IMR-90 (cell line): ENCODE data around the gene GOLGA1. TPM values are rescaled to one million over a fixed set of nuclear protein-coding genes. Genes with fewer than 3 reads are reported as not detected.

ENCODE experiments used
- ATAC-seq: fragments of 200-7000 bp; cut with Tn5 transposase; 2 replicates; pipeline ENCODE4 v1.9.1; 2020; ENCODE audit warnings: low read depth, mild to moderate bottlenecking, moderate library complexity
- BruUV-seq: library from RNA; stranded (reverse); fragments of 400-500 nt; replicated peaks from 2 replicates; lab custom pipeline; 2021; lab: Mats Ljungman, UMichigan
- CTCF ChIA-PET: fragments of 300-600 bp; formaldehyde crosslinking; extraction: SDS; loops from one replicate; lab custom pipeline; 2021; ENCODE audit warnings: antibody characterized with exemption; lab: Yijun Ruan, JAX
- POLR2A ChIA-PET: fragments of 300-600 bp; sonication (Branson Sonifier 250); formaldehyde crosslinking; loops from one replicate; lab custom pipeline; 2022; ENCODE audit warnings: antibody characterized with exemption; ENCODE audit not compliant: unreplicated experiment; lab: Charles Lee
- DNase-seq: peaks from one replicate; pipeline ENCODE4 v3.0.0; 2013
- H2AFZ ChIP-seq: replicated peaks from 2 replicates; pipeline ENCODE3; 2013; ENCODE audit warnings: low read length, mild to moderate bottlenecking; ENCODE audit not compliant: poor library complexity
- H2AK5ac ChIP-seq: 2 replicates; pipeline ENCODE4 v1.6.1; 2013; ENCODE audit warnings: low read depth, low read length, inconsistent platforms
- H2AK9ac ChIP-seq: replicated peaks from 2 replicates; pipeline ENCODE3; 2013; ENCODE audit warnings: mild to moderate bottlenecking, low read depth, low read length, moderate library complexity; ENCODE audit not compliant: poor library complexity
- H2BK120ac ChIP-seq: 2 replicates; pipeline ENCODE4 v1.6.1; 2013; ENCODE audit warnings: low read depth, low read length, inconsistent platforms
- H2BK15ac ChIP-seq: 3 replicates; pipeline ENCODE4 v1.6.1; 2013; ENCODE audit warnings: low read depth, low read length, inconsistent platforms
- H2BK20ac ChIP-seq: 2 replicates; pipeline ENCODE4 v1.6.1; 2013; ENCODE audit warnings: low read depth, mild to moderate bottlenecking, inconsistent platforms, low read length, moderate library complexity
- H2BK5ac ChIP-seq: 2 replicates; pipeline ENCODE4 v1.6.1; 2013; ENCODE audit warnings: mild to moderate bottlenecking, low read depth, low read length, inconsistent platforms; ENCODE audit not compliant: poor library complexity, severe bottlenecking
- H3K14ac ChIP-seq: replicated peaks from 2 replicates; pipeline ENCODE4 v1.6.1; 2013; ENCODE audit warnings: low read depth, low read length, inconsistent platforms
- H3K18ac ChIP-seq: 2 replicates; pipeline ENCODE4 v1.6.1; 2013; ENCODE audit warnings: low read depth, low read length, control low read depth
- H3K23ac ChIP-seq: 2 replicates; pipeline ENCODE4 v1.6.1; 2013; ENCODE audit warnings: low read depth, low read length, inconsistent platforms
- H3K27ac ChIP-seq: 2 replicates; pipeline ENCODE4 v1.5.1; 2013; ENCODE audit warnings: mild to moderate bottlenecking, control low read depth, low read length; ENCODE audit not compliant: insufficient read depth
- H3K27me3 ChIP-seq: 2 replicates; pipeline ENCODE4 v1.6.1; 2013; ENCODE audit warnings: low read length; ENCODE audit not compliant: control insufficient read depth, insufficient read depth
- H3K36me3 ChIP-seq: 2 replicates; pipeline ENCODE4 v1.6.1; 2013; ENCODE audit warnings: low read length, mixed read lengths; ENCODE audit not compliant: control insufficient read depth, insufficient read depth
- H3K4ac ChIP-seq: 2 replicates; pipeline ENCODE4 v1.6.1; 2013; ENCODE audit warnings: low read depth, low read length, inconsistent platforms
- H3K4me1 ChIP-seq: 2 replicates; pipeline ENCODE4 v1.6.1; 2013; ENCODE audit warnings: low read length, mixed read lengths; ENCODE audit not compliant: control insufficient read depth, insufficient read depth
- H3K4me2 ChIP-seq: 2 replicates; pipeline ENCODE4 v1.6.1; 2013; ENCODE audit warnings: low read depth, mild to moderate bottlenecking, control low read depth, low read length, moderate library complexity
- H3K4me3 ChIP-seq: 2 replicates; pipeline ENCODE4 v1.5.1; 2013; ENCODE audit warnings: low read depth, mild to moderate bottlenecking, control low read depth, low read length, moderate library complexity; ENCODE audit not compliant: insufficient read depth
- H3K56ac ChIP-seq: 2 replicates; pipeline ENCODE4 v1.6.1; 2013; ENCODE audit warnings: low read length, inconsistent platforms; ENCODE audit not compliant: insufficient read depth; ENCODE audit errors: extremely low read depth
- H3K79me1 ChIP-seq, 2 experiments: 2 replicates each; pipeline ENCODE4 v1.6.1; 2013; ENCODE audit warnings: low read length in 2 of 2, inconsistent platforms in 1 of 2, low read depth in 1 of 2
- H3K9ac ChIP-seq: 2 replicates; pipeline ENCODE4 v1.6.1; 2013; ENCODE audit warnings: low read depth, low read length, control low read depth
- H3K9me1 ChIP-seq: 2 replicates; pipeline ENCODE4 v1.6.1; 2013; ENCODE audit warnings: low read length, inconsistent platforms; ENCODE audit not compliant: insufficient read depth
- H3K9me3 ChIP-seq: 2 replicates; pipeline ENCODE4 v1.6.1; 2013; ENCODE audit warnings: low read length; ENCODE audit not compliant: control insufficient read depth, insufficient read depth
- H4K20me1 ChIP-seq: 2 replicates; pipeline ENCODE4 v1.6.1; 2013; ENCODE audit warnings: low read length, inconsistent platforms; ENCODE audit not compliant: insufficient read depth
- H4K5ac ChIP-seq: 2 replicates; pipeline ENCODE4 v1.6.1; 2013; ENCODE audit warnings: mild to moderate bottlenecking, low read depth, low read length, control low read depth
- H4K8ac ChIP-seq, 2 experiments: 2 replicates each; pipeline ENCODE4 v1.6.1; 2013; ENCODE audit warnings: low read depth in 2 of 2, low read length in 2 of 2, control low read depth in 1 of 2, inconsistent platforms in 1 of 2
- H4K91ac ChIP-seq: 2 replicates; pipeline ENCODE4 v1.6.1; 2013; ENCODE audit warnings: low read depth, low read length, inconsistent platforms; ENCODE audit not compliant: insufficient read depth
- BHLHE40 ChIP-seq: fragments of 150-350 bp; IDR thresholded peaks from 2 replicates; pipeline ENCODE4 v1.6.1; 2016; ENCODE audit warnings: mild to moderate bottlenecking, low read depth, low read length
- CEBPB ChIP-seq: IDR thresholded peaks from 2 replicates; pipeline ENCODE4 v1.6.1; 2012; ENCODE audit warnings: low read depth, low read length, improper control_type of control experiment
- CHD1 ChIP-seq: IDR thresholded peaks from 2 replicates; pipeline ENCODE4 v1.6.1; 2012; ENCODE audit warnings: low read depth, low read length, improper control_type of control experiment
- CTCF ChIP-seq: conservative IDR thresholded peaks from 2 replicates; pipeline ENCODE4 v1.5.1; 2012; ENCODE audit warnings: mild to moderate bottlenecking, low read depth, low read length, improper control_type of control experiment
- ELK1 ChIP-seq: fragments of 150-350 bp; IDR thresholded peaks from 2 replicates; pipeline ENCODE4 v1.6.1; 2016; ENCODE audit warnings: low read depth, mild to moderate bottlenecking, low read length, moderate library complexity, borderline replicate concordance
- FOS ChIP-seq: fragments of 150-350 bp; IDR thresholded peaks from 2 replicates; pipeline ENCODE4 v1.6.1; 2016; ENCODE audit warnings: low read depth, low read length
- MAFK ChIP-seq: IDR thresholded peaks from 2 replicates; pipeline ENCODE4 v1.6.1; 2012; ENCODE audit warnings: low read depth, low read length, improper control_type of control experiment
- MAZ ChIP-seq: IDR thresholded peaks from 2 replicates; pipeline ENCODE4 v1.6.1; 2012; ENCODE audit warnings: low read depth, mild to moderate bottlenecking, low read length, improper control_type of control experiment, moderate library complexity, borderline replicate concordance
- MXI1 ChIP-seq: IDR thresholded peaks from 2 replicates; pipeline ENCODE4 v1.6.1; 2012; ENCODE audit warnings: low read depth, mild to moderate bottlenecking, low read length, moderate library complexity, borderline replicate concordance
- NFE2L2 ChIP-seq: fragments of 150-350 bp; IDR thresholded peaks from 2 replicates; pipeline ENCODE4 v1.6.1; 2016; ENCODE audit warnings: low read depth, mild to moderate bottlenecking, low read length
- POLR2A ChIP-seq: IDR thresholded peaks from 2 replicates; pipeline ENCODE4 v1.6.1; 2012; ENCODE audit warnings: mild to moderate bottlenecking, low read depth, low read length
- RAD21 ChIP-seq: IDR thresholded peaks from 2 replicates; pipeline ENCODE4 v1.6.1; 2012; ENCODE audit warnings: low read length, improper control_type of control experiment
- RCOR1 ChIP-seq: IDR thresholded peaks from 2 replicates; pipeline ENCODE4 v1.6.1; 2012; ENCODE audit warnings: mild to moderate bottlenecking, low read length, improper control_type of control experiment; ENCODE audit not compliant: insufficient replicate concordance
- RFX5 ChIP-seq: IDR thresholded peaks from 2 replicates; pipeline ENCODE4 v1.8.0; 2012; ENCODE audit warnings: low read depth, mild to moderate bottlenecking, low read length, moderate library complexity
- SMC3 ChIP-seq: fragments of 150-350 bp; IDR thresholded peaks from 2 replicates; pipeline ENCODE4 v1.6.1; 2016; ENCODE audit warnings: low read depth, mild to moderate bottlenecking, antibody characterized with exemption, low read length, moderate library complexity
- USF2 ChIP-seq: fragments of 150-350 bp; IDR thresholded peaks from 2 replicates; pipeline ENCODE4 v1.6.1; 2017; ENCODE audit warnings: mild to moderate bottlenecking, antibody characterized with exemption, low read length, low read depth
- WGBS, 2 experiments: methylation state at CpG; one replicate each; pipeline versions ENCODE4 v1.1.5 to v1.1.7; 2013; ENCODE audit warnings: missing lambda C conversion rate in 2 of 2; ENCODE audit not compliant: insufficient read length in 1 of 2; ENCODE audit errors: extremely low coverage in 2 of 2; 5-methylcytosine and 5-hydroxymethylcytosine counted together
- dilution Hi-C: fragments of 300-500 bp; cut with HindIII; formaldehyde crosslinking; loops from one replicate; pipeline ENCODE4 v1.14.3; 2018; ENCODE audit warnings: low sequenced_read_pairs; ENCODE audit not compliant: unreplicated experiment
- in situ Hi-C: fragments of 300-500 bp; cut with MboI; formaldehyde crosslinking; loops from 3 replicates; pipeline ENCODE4 v1.14.3; 2019; ENCODE audit warnings: low sequenced_read_pairs, inconsistent platforms, mixed read lengths
- intact Hi-C: fragments of 100-400 bp; cut with micrococcal nuclease; formaldehyde crosslinking; loops from 2 replicates; pipeline ENCODE4 v1.10.0; 2022
- polyA plus RNA-seq, 3 experiments: library from polyadenylated mRNA; depleted of rRNA; stranded (reverse); fragments of >200 nt; gene quantifications; 2 replicates each; pipeline ENCODE4 v1.2.3, GENCODE V29; 2012; ENCODE audit warnings: low replicate concordance in 1 of 3
- total RNA-seq: library from RNA; depleted of rRNA; stranded (reverse); fragments of >200 nt; gene quantifications from 2 replicates; pipeline ENCODE4 v1.2.3, GENCODE V29; 2012

The GOLGA1 gene
- total and polyA plus RNA-seq, 2 of the 4 experiments (the other 2 are of a cell fraction): 10.6 to 12.7 TPM

GRCh38 chr9:124972241-124972770 is 31.4 kb upstream of the GOLGA1 start:
- Histone ChIP-seq H3K14ac (no peak overlapping the region), H2AK9ac (no peak overlapping the region), H3K27ac (no peak overlapping the region), H2BK120ac (no peak overlapping the region), H4K91ac (no peak overlapping the region), H3K27me3 (no peaks in the 10 kb centered on the region), H3K18ac (no peak overlapping the region), H3K9ac (no peak overlapping the region), H2BK20ac (no peak overlapping the region), H4K8ac (no peak overlapping the region), H4K5ac (no peak overlapping the region), H3K36me3 (peaks cover 13% of the 10 kb centered on the region), H3K4me3 (no peak overlapping the region), H3K9me1 (peaks cover 4% of the 10 kb centered on the region), H2BK5ac (no peak overlapping the region), H3K23ac (no peak overlapping the region), H2BK15ac (no peak overlapping the region), H3K79me1 (no peaks in the 10 kb centered on the region), H2AK5ac (no peak overlapping the region), H3K56ac (no peak overlapping the region), H2AFZ (no peak overlapping the region), H4K20me1 (no peaks in the 10 kb centered on the region), H3K4ac (no peak overlapping the region), H3K9me3 (no peaks in the 10 kb centered on the region), H3K4me2 (no peak overlapping the region), H3K4me1 (peaks cover 2% of the 10 kb centered on the region; the same call in 1 of the 2 replicates)
- ATAC-seq (no peak), DNase-seq (no peak)
- ChIA-PET POLR2A (no interaction called here), CTCF (no interaction called here)
- in situ Hi-C loops (no loop called here), dilution Hi-C loops (no loop called here), intact Hi-C loops (no loop called here)
- no TSS peak for BruUV-seq
- WGBS, 2 experiments: no CpG with 5 or more reads among the region's 2 CpGs
- TF ChIP-seq FOS (no peak), NFE2L2 (no peak), USF2 (no peak), MXI1 (no peak), POLR2A (no peak), CHD1 (no peak), RFX5 (no peak), RCOR1 (no peak), RAD21 (no peak), CEBPB (no peak), SMC3 (no peak), MAZ (no peak), CTCF (no peak), BHLHE40 (no peak), ELK1 (no peak), MAFK (no peak)
